Measurements from ENCODE around the gene TCEA3. TPM values are rescaled to one million over a fixed set of nuclear protein-coding genes. Genes with fewer than 3 reads are reported as not detected.

TCEA3 gene
- polyA plus RNA-seq, 3 donors, result 0.26 to 0.52 TPM; not detected in 1

DNA sequence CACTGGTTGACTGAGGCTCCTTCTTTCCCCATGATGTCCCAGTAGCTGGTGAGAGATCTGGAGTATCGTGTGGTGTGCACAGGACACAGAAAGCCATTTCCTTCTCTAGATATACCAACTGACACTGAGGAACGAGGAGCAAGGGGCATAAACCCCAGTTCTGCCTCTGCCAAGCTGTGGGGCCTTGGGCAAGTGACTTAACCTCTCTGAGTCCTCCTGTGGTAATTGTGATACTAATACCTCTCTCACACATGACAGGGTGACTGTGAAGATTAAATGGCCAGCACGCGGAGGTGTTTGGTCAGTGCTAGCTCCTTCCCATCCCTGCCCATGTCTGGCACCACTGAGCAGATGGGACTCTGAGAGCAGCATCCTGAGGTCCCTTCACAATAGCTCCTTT lies 26.3 kb upstream of the TCEA3 start:
- no peaks in the 10 kb centered on the region for H3K9me3 ChIP-seq (replicated peaks in 1 of 2; ENCODE audit: control insufficient read depth in 1 of 2, insufficient read depth in 1 of 2, low read length in 2 of 2)
- H2AFZ ChIP-seq (ENCODE audit: insufficient read depth, low read depth, low read length, poor library complexity, severe bottlenecking), result no peak overlapping the region
- intact Hi-C loops (cut with micrococcal nuclease), result no loop called here
- H3K4me3 ChIP-seq (replicated peaks in 1 of 3; ENCODE audit: low read depth in 2 of 3, low read length in 3 of 3), result no peak overlapping the region
- H3K9ac ChIP-seq (ENCODE audit: insufficient read depth, low read length, poor library complexity, severe bottlenecking), result no peak overlapping the region
- no peaks in the 10 kb centered on the region for H3K4me1 ChIP-seq (ENCODE audit: control insufficient read depth in 1 of 2, insufficient read depth in 2 of 2, low read length in 2 of 2)
- Mint-ChIP-seq H3K36me3 (no peaks in the 10 kb centered on the region), H3K4me1 (no peaks in the 10 kb centered on the region), H3K4me3 (no peak overlapping the region), H3K27ac (no peak overlapping the region), H3K9me3 (no peaks in the 10 kb centered on the region), H3K27me3 (ENCODE audit: low read depth in 3 of 3) (peaks cover 3 to 10% (median 8%) of the 10 kb centered on the region in 3 donors)
- H3K27me3 ChIP-seq (ENCODE audit: control insufficient read depth in 2 of 2, insufficient read depth in 2 of 2, low read length in 2 of 2), result no peaks in the 10 kb centered on the region
- H3K36me3 ChIP-seq (replicated peaks in 1 of 2; ENCODE audit: control insufficient read depth in 1 of 2, insufficient read depth in 2 of 2, low read length in 2 of 2), result no peaks in the 10 kb centered on the region
- TF ChIP-seq, protein P1, sequence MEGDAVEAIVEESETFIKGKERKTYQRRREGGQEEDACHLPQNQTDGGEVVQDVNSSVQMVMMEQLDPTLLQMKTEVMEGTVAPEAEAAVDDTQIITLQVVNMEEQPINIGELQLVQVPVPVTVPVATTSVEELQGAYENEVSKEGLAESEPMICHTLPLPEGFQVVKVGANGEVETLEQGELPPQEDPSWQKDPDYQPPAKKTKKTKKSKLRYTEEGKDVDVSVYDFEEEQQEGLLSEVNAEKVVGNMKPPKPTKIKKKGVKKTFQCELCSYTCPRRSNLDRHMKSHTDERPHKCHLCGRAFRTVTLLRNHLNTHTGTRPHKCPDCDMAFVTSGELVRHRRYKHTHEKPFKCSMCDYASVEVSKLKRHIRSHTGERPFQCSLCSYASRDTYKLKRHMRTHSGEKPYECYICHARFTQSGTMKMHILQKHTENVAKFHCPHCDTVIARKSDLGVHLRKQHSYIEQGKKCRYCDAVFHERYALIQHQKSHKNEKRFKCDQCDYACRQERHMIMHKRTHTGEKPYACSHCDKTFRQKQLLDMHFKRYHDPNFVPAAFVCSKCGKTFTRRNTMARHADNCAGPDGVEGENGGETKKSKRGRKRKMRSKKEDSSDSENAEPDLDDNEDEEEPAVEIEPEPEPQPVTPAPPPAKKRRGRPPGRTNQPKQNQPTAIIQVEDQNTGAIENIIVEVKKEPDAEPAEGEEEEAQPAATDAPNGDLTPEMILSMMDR (IDR thresholded peaks at IDR 0.05), result no peak
- no peak for DNase-seq
- no peak overlapping the region for H3K4me2 ChIP-seq (replicated peaks; ENCODE audit: extremely low read depth, low read length, poor library complexity, severe bottlenecking)
- H3K27ac ChIP-seq (ENCODE audit: low read depth in 1 of 2, low read length in 2 of 2), result no peak overlapping the region
- no peaks in the 10 kb centered on the region for H4K20me1 ChIP-seq (ENCODE audit: insufficient read depth, low read length)
- 59% methylated on average over 2 of the region's 4 CpGs for WGBS (ENCODE audit: insufficient coverage)
- no peaks in the 10 kb centered on the region for H3K79me2 ChIP-seq (ENCODE audit: insufficient read depth, low read length)

GRCh38 chr1:23449958-23450357 lies 25.4 kb upstream of the TCEA3 start:
- no peak overlapping the region for H3K4me3 ChIP-seq (replicated peaks in 1 of 3; ENCODE audit: low read depth in 2 of 3, low read length in 3 of 3)
- no peaks in the 10 kb centered on the region for H3K4me1 ChIP-seq (ENCODE audit: control insufficient read depth in 1 of 2, insufficient read depth in 2 of 2, low read length in 2 of 2)
- intact Hi-C loops (cut with micrococcal nuclease), result no loop called here
- H3K27ac ChIP-seq (ENCODE audit: low read depth in 1 of 2, low read length in 2 of 2), result no peak overlapping the region
- TF ChIP-seq, protein P1 (IDR thresholded peaks at IDR 0.05), result no peak
- Mint-ChIP-seq H3K4me3 (no peak overlapping the region), H3K9me3 (no peaks in the 10 kb centered on the region), H3K36me3 (no peaks in the 10 kb centered on the region), H3K4me1 (no peaks in the 10 kb centered on the region), H3K27me3 (ENCODE audit: low read depth in 3 of 3) (peaks cover 3 to 10% (median 5%) of the 10 kb centered on the region in 3 donors), H3K27ac (no peak overlapping the region)
- no peaks in the 10 kb centered on the region for H3K79me2 ChIP-seq (ENCODE audit: insufficient read depth, low read length)
- H3K27me3 ChIP-seq (ENCODE audit: control insufficient read depth in 2 of 2, insufficient read depth in 2 of 2, low read length in 2 of 2), result no peaks in the 10 kb centered on the region
- no peak overlapping the region for H3K9ac ChIP-seq (ENCODE audit: insufficient read depth, low read length, poor library complexity, severe bottlenecking)
- WGBS (ENCODE audit: insufficient coverage), result 83% methylated on average over 1 of the region's 4 CpGs
- H3K4me2 ChIP-seq (replicated peaks; ENCODE audit: extremely low read depth, low read length, poor library complexity, severe bottlenecking), result no peak overlapping the region
- no peaks in the 10 kb centered on the region for H3K36me3 ChIP-seq (replicated peaks in 1 of 2; ENCODE audit: control insufficient read depth in 1 of 2, insufficient read depth in 2 of 2, low read length in 2 of 2)
- no peaks in the 10 kb centered on the region for H4K20me1 ChIP-seq (ENCODE audit: insufficient read depth, low read length)
- H2AFZ ChIP-seq (ENCODE audit: insufficient read depth, low read depth, low read length, poor library complexity, severe bottlenecking), result no peak overlapping the region
- no peaks in the 10 kb centered on the region for H3K9me3 ChIP-seq (replicated peaks in 1 of 2; ENCODE audit: control insufficient read depth in 1 of 2, insufficient read depth in 1 of 2, low read length in 2 of 2)
- DNase-seq, result no peak

Data from CD14-positive monocyte (primary cell).